Left kidney (tissue), 8 donors: ENCODE results near the gene COL10A1. TPM values are rescaled to one million over a fixed set of nuclear protein-coding genes. Genes with fewer than 3 reads are reported as not detected.

Experiments
- DNase-seq: peaks from one replicate; pipeline ENCODE4 v3.0.0-alpha.2; 2013
- long read RNA-seq, 8 donors: transcript quantifications; one replicate each; lab custom pipeline, GENCODE V29; 2026
- polyA plus RNA-seq: library from polyadenylated mRNA; unstranded; fragments of 120-200 nt; gene quantifications from one replicate; pipeline ENCODE4 v1.2.1, GENCODE V29; 2013; ENCODE audit not compliant: insufficient read length

The COL10A1 gene
- polyA plus RNA-seq = 0.55 TPM
- long read RNA-seq, donor 1 = 0 reads
- long read RNA-seq, donor 2 = 0 reads
- long read RNA-seq, donor 3 = 0 reads
- long read RNA-seq, donor 4 = 0 reads
- long read RNA-seq, donor 5 = 0 reads
- long read RNA-seq, donor 6 = 0 reads
- long read RNA-seq, donor 7 = 0 reads
- long read RNA-seq, donor 8 = 0 reads

DNA sequence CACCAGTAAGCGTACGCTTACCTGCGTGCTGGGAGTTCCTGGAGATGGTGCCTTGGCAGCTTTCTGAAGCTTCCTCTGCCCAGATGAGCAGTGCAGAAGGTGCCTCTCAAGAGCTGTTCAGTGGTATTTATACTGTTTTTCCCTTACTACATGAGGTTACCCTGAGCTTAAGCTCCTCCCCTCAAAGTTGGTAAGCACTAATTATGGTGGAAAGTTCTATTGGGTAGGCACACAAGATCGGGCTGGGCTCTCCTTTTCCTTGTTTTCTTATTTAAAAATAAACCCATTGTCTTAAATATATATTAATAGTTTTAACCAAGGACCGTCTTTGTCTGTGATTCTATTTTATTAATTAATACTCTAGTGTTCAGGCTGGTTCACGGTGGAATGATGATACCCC lies at the start of gene COL10A1:
COL10A1 (minus strand) TSS at position 101 of the 400 bp plus-strand sequence. CDS start 640 bp downstream, outside the sequence.
- DNase-seq = no peak

GRCh38 chr6:116175344-116175743 lies 49.4 kb upstream of the COL10A1 start:
- no peak for DNase-seq

- DNase-seq = no peak
These were observed 48.0 kb upstream of the COL10A1 start for GRCh38 chr6:116173928-116174327.

GRCh38 chr6:116170358-116171057 lies 44.6 kb upstream of the COL10A1 start:
- no peak for DNase-seq

DNA sequence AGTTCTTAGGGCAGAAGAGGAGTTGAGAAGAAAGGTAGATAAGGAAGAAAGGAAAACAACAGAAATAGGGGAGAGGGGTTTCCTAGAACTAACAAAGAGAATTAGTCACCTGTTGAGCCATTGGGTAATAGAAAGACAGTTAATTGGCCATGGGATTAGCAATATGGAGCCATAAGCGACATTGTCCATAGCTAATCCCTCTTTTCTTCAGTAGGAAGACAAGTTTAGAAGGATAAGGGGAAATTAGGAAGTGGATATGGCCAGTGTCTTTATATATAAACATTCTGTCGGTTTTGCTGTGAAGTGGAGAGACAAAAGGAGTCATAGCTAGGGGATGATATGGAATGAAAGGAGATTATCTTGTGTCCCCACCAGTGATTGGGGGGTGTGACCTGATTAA lies 43.9 kb upstream of the COL10A1 start:
- no peak for DNase-seq

- no peak for DNase-seq
These were observed 42.2 kb upstream of the COL10A1 start for GRCh38 chr6:116168148-116168547.

DNA sequence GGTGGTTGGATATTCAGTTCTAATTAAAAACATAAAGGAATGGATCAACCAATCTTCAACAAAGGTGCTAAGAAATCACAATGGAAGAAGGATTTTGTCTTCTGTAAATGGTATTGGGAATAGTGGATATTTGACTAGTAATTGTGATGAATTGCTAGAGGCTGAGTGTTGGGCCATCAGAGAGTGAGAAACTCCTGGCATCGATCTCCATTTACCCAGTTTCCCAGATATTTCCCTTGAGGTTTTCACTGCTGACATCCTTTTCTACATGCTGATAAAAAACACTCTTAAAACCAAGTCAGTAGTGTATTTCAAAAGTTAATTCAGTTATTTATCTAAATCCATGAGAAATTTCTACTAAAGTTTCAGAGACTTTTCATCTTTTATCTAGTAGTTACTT lies 40.4 kb upstream of the COL10A1 start:
- no peak for DNase-seq

DNA sequence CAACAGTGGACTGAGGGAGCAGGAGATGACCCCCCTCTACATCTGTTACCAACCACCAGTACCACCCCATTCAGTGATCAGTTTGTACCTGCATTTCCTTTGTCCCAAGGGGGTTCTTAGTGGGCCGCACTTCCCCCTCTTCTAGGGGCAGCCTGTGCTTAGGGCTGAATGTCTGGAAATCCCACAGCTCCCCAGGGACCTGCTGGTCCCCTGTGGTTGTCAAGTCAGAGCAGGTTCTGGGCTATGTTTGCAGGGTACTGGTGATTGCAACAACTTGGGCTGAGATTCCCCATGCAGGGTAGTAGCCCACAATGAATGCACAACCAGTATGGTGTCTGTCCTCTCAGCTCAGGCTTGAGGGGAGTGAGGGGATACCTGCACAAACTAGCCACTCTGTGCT lies 39.7 kb upstream of the COL10A1 start:
- no peak for DNase-seq

DNA sequence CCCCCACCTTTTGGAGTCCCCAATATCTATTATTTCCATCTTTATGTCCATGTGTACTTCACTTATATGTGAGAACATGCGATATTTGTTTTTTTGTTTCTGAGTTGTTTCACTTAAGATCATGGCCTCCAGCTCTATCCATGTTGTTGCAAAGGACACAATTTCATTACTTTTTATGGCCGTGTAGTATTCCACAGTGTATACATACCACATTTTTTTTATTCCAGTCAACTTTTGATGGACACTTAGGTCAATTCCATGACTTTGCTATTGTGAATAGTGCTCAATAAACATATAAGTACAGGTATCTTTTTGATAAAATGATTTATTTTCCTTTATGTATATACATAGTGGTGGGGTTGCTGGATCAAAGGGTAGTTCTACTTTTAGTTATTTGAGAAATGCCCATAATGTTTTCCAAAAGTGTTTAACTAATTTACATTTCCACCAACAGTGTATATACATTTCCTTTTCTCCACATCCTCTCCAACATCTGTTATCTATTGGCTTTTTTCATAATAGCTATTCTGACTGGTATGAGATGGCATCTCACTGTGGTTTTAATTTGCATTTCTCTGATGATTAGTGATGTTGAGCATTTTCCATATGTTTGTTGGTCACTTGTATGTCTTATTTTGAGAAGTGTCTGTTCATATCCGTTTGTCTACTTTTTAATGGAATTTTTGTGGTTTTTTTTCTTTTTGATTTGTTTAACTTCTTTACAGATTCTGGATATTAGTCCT lies 34.0 kb upstream of the COL10A1 start:
- DNase-seq = no peak

- no peak for DNase-seq
These were observed 32.7 kb upstream of the COL10A1 start for GRCh38 chr6:116158641-116159040.

DNA sequence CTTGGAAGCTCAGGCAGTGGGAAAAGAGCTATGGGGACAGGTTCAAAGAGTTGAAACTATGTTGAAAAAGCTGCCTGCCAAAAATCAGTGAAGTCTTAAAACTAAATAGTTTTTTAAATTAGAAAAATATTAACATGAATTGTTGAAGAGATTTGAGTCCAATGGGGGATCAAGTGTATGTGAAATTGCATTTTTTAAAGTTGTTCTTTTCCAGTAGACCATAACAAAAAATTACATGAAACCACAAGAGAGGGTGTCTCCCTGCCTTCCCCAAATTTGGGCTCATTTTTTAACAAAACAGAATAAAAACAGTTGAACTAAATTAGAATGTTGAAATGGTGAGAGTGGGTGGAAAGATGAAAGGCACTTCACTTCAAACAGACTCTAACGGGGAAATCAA lies 31.5 kb upstream of the COL10A1 start:
- no peak for DNase-seq

DNA sequence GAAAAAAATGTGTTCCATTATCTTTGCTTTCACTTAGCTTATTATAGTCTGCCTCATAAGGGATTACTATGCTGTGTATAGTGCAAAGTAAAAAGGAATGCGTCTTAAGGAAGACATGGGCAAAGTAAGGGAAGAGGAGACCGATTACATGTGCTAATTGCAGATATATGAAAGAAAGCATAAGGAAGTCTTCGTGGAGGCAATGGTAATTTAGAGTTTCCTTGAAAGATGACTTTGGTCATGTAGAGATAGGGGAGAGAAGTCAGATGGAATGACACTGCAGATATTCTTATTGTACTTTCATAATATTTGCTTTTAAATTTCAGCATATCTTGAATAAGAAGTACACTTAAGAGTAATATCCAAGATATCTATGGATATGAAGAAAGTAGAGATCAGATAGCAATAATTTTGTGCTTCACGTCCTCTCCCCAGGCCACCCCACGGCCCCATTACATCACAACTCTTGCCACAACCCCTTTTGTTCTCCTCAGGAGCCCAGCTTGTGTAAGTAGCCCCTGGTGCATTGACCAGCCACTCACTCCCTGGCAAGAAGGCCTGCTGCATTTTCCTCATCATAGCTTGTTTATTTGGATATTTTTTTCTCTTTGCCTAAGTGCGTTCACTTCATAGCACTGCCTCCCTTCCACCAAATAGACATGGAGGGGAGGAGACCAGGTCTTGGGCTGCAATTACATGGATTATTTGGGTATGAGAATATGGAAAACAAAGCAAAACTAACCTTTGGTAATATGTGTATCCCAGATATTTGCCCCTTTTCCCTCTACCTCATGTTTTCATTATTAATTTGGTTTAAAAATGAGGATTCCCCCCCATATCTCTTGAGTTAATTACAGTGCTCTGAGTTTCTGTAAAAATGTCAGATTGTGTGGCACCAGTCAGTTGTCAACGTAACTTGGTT lies 30.7 kb upstream of the COL10A1 start:
- no peak for DNase-seq

DNA sequence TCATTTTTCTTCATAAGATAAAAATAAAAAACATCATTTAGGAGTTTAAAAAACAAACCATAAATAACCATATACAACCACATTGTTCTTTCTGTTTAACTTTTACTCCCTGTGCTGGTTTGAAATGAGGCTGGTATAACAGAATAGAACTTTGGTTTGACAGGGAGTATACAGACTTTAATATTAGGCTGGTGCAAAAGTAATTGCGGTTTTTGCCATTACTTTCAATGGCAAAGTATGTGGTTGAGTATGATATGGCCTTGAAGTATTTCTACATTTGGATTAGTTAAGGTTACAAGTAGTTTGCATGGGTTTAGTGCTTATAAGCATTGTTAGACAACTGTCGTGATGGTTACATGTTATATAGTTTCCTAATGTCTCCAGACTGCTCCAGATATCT lies 29.0 kb upstream of the COL10A1 start:
- DNase-seq = no peak

DNA sequence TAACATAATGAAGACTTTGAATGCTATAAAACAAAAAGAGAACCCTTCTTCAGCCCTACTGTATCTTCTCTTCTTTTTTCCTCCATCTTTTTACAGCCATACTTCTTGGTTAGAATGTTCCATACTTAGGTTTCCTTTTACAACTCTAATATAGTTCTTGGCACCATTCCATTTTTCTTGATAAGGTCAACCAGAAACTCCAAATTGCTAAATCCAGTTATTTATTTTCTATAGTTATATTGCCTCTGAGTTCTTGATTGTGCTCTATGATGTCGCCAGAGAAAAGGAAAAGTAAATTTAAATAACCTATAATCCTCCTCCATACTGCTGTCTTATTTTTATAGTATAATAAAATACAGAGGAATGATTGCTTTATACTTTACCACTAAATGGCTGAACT lies 26.7 kb upstream of the COL10A1 start:
- no peak for DNase-seq

DNA sequence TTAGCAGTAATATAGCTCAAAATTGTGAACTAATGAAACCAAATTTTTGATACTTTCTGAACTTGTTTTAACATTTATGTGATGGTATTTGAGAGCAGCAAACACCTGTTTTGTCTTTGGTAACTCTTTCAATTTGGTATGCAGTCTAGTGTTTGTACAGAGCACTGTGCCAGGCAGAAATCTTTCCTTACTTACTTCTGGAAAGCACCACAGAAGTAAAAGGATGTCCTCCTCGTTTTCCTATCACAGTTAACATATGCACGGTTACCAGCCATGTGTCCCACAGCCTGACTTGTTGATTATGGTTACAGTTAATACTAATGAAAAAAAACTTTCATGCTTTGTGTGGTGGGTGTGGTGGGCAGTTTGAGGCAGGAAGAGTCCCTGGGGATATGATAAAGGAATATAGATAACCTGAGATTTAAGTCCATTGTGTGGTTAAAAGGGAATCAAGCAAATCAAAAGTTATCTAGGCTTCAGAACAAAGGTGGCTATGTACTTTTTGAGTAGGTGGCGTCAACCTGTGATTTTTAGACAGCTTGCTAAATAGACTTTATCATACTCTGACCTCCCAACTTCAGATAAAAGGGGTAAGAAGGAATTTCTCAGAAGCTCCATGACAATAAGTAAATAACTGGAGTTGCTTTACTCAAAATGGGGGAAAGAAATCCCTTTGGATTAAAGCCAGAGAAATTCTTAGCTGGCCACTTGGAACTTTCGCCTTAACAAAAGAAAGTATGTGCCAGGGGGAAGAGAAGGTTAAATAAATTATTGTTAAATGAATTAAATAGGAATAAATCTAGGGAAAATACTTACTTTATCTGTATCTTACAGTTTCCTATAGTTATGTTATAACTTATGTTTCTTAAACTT lies 20.1 kb upstream of the COL10A1 start:
- no peak for DNase-seq

DNA sequence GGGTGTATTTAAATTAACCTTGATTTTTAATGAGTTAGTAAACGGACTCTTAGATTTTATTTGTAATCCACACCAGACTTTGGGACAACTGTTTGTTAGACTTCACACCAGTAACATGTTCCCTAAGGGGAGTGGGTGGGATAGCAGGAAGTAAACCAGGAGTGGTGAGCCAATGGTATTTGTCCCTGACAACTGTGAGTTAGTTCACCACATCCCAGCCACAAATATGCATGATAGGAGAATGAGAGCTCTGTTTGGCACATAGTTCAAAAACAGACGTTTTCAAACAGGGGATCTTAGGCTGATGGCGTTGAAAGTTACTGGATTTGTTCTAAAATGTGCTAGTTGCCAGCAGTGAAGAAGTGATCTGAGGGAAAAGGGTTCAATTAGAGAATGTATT lies 18.7 kb upstream of the COL10A1 start:
- no peak for DNase-seq

DNA sequence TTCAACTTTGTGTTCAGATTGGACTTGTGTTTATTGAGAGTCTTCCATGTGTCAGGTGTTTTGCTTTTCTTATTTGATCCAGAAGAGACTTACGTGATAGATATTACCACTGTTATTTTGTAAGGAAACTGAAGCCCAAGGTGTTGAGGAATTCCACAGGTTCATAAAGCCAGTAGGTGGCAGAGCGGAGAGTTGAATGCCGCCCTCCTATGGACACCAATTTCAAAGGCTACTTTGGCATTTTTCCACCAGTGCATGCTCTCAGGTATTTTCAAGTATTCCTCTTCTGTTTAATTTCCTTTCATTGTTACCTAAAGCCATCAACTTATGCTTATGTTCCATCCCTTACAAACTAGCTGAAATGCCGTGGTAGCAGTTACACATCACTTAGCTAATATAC lies 14.0 kb upstream of the COL10A1 start:
- DNase-seq = no peak

- DNase-seq = no peak
These were observed 11.0 kb upstream of the COL10A1 start for GRCh38 chr6:116136933-116137340.

- no peak for DNase-seq
These were observed 10.4 kb upstream of the COL10A1 start for GRCh38 chr6:116136373-116136772.

GRCh38 chr6:116133453-116133852 lies 7.5 kb upstream of the COL10A1 start:
- no peak for DNase-seq

GRCh38 chr6:116127771-116128493 lies 2.0 kb upstream of the COL10A1 start:
- no peak for DNase-seq
